Measurements from ENCODE around the gene DNAJA3. TPM values are rescaled to one million over a fixed set of nuclear protein-coding genes. Genes with fewer than 3 reads are reported as not detected.
A peak's percentile ranks its signal among the peaks of the same experiment; 100 is the strongest.

DNAJA3 gene
- total RNA-seq, 1 donor from 2014 or later = 34.6 TPM

GRCh38 chr16:4486126-4486893 lies 60.6 kb downstream of the DNAJA3 start:
- no peak for TF ChIP-seq CTCF (IDR thresholded peaks at IDR 0.05)
- peaks cover 29% of the 10 kb centered on the region for H3K4me1 ChIP-seq
- H3K4me3 ChIP-seq = no peak overlapping the region
- peak; percentile 58 to 60 for ATAC-seq
- DNase-seq = no peak
- peaks cover 23% of the 10 kb centered on the region for H3K36me3 ChIP-seq
- peak overlapping the region; percentile 61 for H3K27ac ChIP-seq
- no peaks in the 10 kb centered on the region for H3K27me3 ChIP-seq (ENCODE audit: low read depth)
- H3K9me3 ChIP-seq = no peaks in the 10 kb centered on the region
- intact Hi-C loops (cut with DNase I) = no loop called here

GRCh38 chr16:4487955-4488498 lies 62.4 kb downstream of the DNAJA3 start:
- TF ChIP-seq CTCF (IDR thresholded peaks at IDR 0.05) = no peak
- no peak for DNase-seq
- H3K27ac ChIP-seq = no peak overlapping the region

GRCh38 chr16:4488499-4488967 lies 62.9 kb downstream of the DNAJA3 start:
- Histone ChIP-seq H3K27ac (peak overlapping the region; percentile 51), H3K4me1 (peaks cover 29% of the 10 kb centered on the region), H3K9me3 (no peaks in the 10 kb centered on the region), H3K27me3 (ENCODE audit: low read depth) (no peaks in the 10 kb centered on the region), H3K4me3 (no peak overlapping the region), H3K36me3 (peaks cover 20% of the 10 kb centered on the region)
- DNase-seq = no peak
- peak; percentile 25 to 34 for ATAC-seq
- TF ChIP-seq CTCF (IDR thresholded peaks at IDR 0.05) = no peak
- intact Hi-C loops (cut with DNase I) = no loop called here

More at GRCh38 chr16:4487955-4488498, 62.4 kb downstream of the DNAJA3 start:
- intact Hi-C loops (cut with DNase I) = no loop called here
- no peaks in the 10 kb centered on the region for H3K27me3 ChIP-seq (ENCODE audit: low read depth)
- H3K4me1 ChIP-seq = peaks cover 29% of the 10 kb centered on the region
- H3K9me3 ChIP-seq = no peaks in the 10 kb centered on the region
- H3K36me3 ChIP-seq = peaks cover 23% of the 10 kb centered on the region
- ATAC-seq = peak; percentile 66 to 67
- H3K4me3 ChIP-seq = no peak overlapping the region

GRCh38 chr16:4489030-4489429 lies 63.4 kb downstream of the DNAJA3 start:
- Histone ChIP-seq H3K27ac (peak overlapping the region; percentile 51), H3K9me3 (no peaks in the 10 kb centered on the region), H3K4me3 (no peak overlapping the region), H3K27me3 (ENCODE audit: low read depth) (no peaks in the 10 kb centered on the region), H3K4me1 (peaks cover 29% of the 10 kb centered on the region), H3K36me3 (peaks cover 15% of the 10 kb centered on the region)
- intact Hi-C loops (cut with DNase I) = no loop called here
- ATAC-seq = no peak
- DNase-seq = no peak
- TF ChIP-seq CTCF (IDR thresholded peaks at IDR 0.05) = no peak

GRCh38 chr16:4491898-4492297 lies 66.2 kb downstream of the DNAJA3 start:
- Histone ChIP-seq H3K9me3 (no peaks in the 10 kb centered on the region), H3K27ac (no peak overlapping the region), H3K4me3 (no peak overlapping the region), H3K27me3 (ENCODE audit: low read depth) (no peaks in the 10 kb centered on the region), H3K4me1 (peaks cover 23% of the 10 kb centered on the region), H3K36me3 (peaks cover 9% of the 10 kb centered on the region)
- intact Hi-C loops (cut with DNase I) = no loop called here
- ATAC-seq = no peak
- no peak for TF ChIP-seq CTCF (IDR thresholded peaks at IDR 0.05)
- no peak for DNase-seq
